Measurements from ENCODE around the gene TENM4.

DNA sequence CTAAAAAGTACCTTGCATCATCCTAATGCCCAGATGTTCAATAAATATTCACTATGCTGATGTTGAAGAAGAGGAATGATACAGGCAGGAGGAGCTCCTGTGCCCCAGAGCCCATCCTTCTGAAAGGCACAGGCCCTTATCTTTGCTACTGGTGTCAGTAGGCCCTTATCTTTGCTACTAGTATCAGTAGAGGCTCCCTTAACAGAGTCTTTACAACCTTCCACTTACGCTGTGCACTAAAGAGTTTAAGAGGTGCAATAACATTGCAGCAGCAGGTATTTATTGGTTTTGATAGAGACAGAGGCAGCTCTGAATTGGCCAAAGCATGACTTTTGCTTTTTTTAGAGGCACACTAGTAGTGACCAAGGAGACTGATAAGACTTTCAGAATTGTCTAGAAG, 174.4 kb downstream of the TENM4 start:
- no peak for TF ChIP-seq BHLHE40 (IDR thresholded peaks at IDR 0.05; ENCODE audit: borderline replicate concordance)
- no peak for TF ChIP-seq SP1 (IDR thresholded peaks at IDR 0.05)
- TF ChIP-seq FOXA1 (IDR thresholded peaks at IDR 0.05) = no peak
- TF ChIP-seq FOXM1 (IDR thresholded peaks at IDR 0.05; ENCODE audit: borderline replicate concordance) = no peak
- no peak for TF ChIP-seq ELF4 (IDR thresholded peaks at IDR 0.05)
- no peak for TF ChIP-seq CTBP1 (IDR thresholded peaks at IDR 0.05; ENCODE audit: borderline replicate concordance)
- TF ChIP-seq, protein P1, sequence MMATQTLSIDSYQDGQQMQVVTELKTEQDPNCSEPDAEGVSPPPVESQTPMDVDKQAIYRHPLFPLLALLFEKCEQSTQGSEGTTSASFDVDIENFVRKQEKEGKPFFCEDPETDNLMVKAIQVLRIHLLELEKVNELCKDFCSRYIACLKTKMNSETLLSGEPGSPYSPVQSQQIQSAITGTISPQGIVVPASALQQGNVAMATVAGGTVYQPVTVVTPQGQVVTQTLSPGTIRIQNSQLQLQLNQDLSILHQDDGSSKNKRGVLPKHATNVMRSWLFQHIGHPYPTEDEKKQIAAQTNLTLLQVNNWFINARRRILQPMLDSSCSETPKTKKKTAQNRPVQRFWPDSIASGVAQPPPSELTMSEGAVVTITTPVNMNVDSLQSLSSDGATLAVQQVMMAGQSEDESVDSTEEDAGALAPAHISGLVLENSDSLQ (IDR thresholded peaks at IDR 0.05) = no peak
- no peak for TF ChIP-seq L3MBTL2 (conservative IDR thresholded peaks at IDR 0.05)

Data from HEK293T (cell line).